HG02970 (cell line): ENCODE results near the gene CHCHD1.
"Not testable (repeated sequence)": the region's sequence is repeated elsewhere in the genome, so short reads cannot be mapped to it uniquely, and the experiment has no call there.

Experiments
- ATAC-seq: cut with Tn5 transposase; IDR thresholded peaks from one replicate; pipeline ENCODE4 v1.9.1; 2021; ENCODE audit warnings: mild to moderate bottlenecking, moderate library complexity, moderate number of reproducible peaks; ENCODE audit not compliant: unreplicated experiment, low FRiP score

CHCHD1 gene

DNA sequence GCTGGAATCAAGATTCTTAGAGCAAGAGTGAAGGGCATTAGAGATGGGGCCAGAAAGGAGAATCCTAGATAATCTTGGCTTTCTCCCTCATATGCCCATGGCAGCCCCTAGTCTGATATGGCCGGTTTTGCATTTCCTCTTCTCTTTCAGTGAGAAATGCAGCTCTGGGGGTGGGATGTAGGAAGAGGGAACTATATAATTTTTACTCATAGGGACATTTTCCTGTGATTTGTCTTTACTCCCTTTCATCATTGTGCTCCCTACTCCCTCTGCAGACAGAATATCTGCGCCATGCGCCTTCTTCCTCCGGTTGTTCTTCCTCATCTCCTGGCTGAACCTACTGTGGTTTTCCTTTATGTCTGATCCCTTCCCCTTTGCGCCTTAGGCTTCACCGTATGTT, 16.8 kb upstream of the CHCHD1 start:
- no peak for ATAC-seq

DNA sequence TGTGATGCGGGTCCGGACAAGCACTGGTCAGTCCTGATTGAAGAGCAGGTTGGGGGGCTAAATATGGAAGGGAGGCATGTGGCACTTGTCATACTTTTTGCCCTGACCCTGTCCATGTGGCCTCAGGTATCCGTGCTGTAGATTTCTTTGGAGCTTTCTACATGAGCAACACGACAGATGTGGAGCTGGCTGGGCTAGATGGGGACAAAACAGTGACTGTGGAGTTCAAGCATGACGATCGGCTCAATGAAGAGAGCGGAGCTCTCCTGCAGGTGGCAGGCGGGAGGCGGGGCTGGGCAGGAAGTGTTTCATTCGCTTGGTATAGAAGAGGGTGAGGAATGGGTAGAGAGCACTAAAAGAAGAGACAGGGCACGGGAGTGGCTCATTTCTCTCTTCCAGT, 13.0 kb upstream of the CHCHD1 start:
- ATAC-seq = no peak

DNA sequence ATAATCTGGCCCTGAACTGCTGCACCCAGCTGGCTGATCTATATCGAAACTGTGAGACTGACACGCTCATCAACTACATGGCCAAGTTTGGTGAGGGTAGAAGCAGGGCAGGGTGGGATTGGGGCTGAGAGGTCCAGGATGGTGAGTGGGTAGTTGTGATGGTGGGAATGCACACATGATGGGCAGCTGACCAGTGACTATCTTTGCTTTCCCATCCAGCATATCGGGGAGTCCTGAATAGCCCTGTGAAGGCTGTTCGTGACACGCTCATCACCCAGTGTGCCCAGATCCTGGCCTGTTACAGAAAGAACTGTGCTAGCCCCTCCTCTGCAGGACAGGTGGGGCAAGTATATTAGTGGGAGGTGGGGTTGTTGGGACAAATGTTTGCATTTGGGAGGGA, 12.5 kb upstream of the CHCHD1 start:
- no peak for ATAC-seq

DNA sequence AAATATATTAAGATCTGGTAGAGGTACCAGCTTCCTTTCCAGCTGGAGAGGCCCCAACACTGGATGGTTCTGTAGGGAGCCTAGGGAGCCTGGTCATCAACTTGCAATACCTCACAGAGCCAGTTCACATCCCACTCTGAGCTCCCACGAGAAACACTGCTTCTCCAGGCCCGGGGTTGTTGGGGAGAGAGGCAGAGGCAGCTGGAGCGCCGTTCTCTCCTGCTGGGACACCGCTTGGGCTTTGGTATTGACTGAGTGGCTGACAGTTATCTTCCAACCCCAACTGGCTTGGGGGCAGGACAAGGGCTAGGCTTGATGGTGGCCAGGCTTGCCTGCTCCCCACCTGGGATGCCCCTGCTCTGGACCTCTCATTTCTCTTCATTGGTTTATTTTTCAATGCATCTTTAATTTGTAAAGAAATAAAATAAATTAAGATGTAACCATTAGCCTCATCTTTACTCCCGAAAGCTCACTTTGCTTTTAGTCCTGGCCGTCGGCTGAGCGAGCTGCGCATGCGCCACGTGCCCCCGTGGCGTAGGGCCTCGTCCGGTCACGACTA, 10.0 kb upstream of the CHCHD1 start:
- peak; percentile 45 for ATAC-seq

DNA sequence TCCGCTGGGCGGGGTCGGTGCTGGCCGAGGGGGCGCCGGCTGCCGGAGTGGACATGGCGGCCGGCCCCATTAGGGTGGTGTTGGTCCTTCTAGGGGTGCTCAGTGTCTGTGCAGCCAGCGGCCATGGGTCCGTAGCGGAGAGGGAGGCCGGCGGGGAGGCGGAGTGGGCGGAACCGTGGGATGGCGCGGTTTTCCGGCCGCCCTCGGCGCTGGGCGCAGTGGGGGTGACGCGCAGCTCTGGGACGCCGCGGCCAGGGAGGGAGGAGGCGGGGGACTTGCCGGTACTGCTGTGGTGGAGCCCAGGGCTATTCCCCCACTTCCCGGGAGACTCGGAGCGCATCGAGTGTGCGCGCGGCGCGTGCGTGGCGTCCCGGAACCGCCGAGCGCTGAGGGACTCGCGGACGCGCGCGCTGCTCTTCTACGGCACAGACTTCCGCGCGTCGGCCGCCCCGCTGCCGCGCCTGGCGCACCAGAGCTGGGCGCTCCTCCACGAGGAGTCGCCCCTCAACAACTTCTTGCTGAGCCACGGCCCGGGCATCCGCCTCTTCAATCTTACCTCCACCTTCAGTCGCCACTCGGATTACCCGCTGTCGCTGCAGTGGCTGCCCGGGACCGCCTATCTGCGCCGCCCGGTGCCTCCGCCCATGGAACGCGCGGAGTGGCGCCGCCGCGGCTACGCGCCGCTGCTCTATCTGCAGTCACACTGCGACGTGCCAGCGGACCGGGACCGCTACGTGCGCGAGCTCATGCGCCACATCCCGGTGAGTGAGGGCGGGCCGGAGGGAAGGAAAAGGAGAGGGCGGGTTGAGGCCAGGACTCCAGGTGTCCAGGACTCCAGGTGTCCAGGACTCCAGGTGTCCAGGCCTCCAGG, 9.3 kb upstream of the CHCHD1 start:
- ATAC-seq = peak; percentile 48

DNA sequence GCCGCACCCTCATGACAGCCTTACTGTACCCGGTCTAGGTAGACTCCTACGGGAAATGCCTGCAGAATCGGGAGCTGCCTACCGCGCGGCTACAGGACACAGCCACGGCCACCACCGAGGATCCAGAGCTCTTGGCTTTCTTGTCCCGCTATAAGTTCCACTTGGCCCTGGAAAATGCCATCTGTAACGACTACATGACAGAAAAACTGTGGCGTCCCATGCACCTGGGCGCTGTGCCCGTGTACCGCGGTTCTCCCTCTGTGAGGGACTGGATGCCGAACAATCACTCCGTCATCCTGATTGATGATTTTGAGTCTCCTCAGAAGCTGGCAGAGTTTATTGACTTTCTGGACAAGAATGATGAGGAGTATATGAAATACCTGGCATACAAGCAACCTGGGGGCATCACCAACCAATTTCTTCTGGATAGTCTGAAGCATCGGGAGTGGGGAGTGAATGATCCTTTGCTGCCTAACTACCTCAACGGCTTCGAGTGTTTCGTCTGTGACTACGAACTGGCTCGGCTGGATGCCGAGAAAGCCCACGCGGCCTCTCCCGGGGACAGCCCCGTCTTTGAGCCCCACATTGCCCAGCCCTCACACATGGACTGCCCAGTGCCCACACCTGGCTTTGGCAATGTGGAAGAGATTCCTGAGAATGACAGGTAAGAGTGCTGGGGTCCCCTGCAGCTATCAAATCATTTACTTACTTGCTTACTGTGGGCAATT, 8.5 kb upstream of the CHCHD1 start:
- ATAC-seq = no peak

DNA sequence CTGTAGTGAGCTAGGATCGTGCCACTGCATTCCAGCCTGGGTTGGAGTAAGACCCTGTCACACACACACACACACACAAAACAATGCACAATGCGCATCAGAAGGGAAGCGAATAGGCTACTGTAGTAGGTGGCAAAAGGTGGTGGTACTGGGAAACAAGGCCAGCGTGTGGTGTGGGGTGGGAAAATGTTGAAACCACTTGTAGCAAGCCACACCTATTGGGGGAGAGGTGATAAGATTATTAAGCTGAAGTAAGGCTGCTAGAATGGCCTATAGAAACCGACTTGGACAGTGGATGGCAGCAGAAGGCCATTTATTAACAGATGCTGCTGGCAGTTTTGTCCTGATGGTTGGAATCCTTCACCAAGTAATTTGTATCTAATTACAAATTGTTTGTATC, 7.2 kb upstream of the CHCHD1 start:
- no peak for ATAC-seq

DNA sequence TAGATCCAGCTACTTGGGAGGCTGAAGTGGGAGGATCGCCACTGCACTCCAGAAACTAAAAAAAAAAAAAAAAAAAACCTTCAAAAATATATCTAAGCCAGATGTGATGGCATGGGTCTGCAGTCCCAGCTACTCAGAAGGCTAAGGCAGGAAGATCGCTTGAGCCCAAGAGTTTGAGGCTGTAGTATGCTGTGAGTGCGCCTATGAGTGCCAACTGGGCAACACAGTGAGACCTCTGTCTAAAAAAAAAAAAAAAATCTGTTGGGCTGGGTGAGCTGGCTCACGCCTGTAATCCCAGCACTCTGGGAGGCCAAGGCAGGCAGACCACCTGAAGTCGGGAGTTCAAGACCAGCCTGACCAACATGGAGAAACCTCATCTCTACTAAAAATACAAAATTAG, 2.8 kb upstream of the CHCHD1 start:
- no peak for ATAC-seq

DNA sequence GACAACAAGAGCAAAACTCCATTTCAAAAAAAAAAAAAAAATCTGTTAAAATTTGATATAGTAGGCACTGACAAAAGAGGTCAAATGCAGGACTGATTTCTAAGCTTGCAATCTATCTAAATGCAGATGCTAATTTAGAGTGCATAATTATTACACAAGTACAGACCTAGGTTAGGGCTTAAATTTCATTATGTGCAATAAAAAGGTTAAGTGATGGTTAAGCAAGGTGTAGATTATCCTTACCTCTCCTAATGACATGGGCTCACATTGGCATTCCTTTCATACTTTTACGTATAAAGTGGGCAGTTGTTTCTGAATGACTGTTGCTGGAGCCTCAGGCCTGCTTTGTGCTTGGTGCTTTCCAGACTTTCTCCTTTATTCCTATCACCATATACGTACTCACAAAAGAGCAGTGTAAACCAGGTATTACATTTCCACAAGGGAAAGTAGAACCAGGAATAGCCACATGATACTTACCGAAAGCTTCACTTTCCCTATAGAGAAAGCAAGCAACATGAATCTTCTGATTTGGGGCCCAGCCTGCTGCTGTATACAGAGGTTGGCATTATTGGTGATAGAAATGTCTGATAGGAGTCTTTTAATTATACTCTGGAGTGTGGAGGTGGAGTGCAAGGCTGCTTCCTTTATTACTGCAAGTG, 2.2 kb upstream of the CHCHD1 start:
- ATAC-seq = no peak

DNA sequence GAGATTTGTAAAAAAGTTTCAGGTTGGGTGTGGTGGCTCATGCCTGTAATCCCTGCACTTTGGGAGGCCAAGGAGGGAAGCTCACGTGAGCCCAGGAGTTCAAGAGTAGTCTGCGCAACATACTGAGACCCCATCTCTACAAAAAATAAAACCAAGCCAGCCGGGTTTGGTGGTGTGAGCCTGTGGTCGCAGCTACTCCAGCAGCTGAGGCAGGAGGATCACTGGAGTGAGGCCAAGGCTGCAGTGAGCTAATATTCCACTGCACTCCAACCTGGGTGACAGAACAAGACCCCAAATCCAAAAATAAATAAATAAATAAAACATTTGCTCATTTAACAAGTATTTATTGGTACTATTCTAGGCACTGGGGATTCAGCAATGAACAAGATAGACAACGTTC, 1.5 kb upstream of the CHCHD1 start:
- no peak for ATAC-seq

DNA sequence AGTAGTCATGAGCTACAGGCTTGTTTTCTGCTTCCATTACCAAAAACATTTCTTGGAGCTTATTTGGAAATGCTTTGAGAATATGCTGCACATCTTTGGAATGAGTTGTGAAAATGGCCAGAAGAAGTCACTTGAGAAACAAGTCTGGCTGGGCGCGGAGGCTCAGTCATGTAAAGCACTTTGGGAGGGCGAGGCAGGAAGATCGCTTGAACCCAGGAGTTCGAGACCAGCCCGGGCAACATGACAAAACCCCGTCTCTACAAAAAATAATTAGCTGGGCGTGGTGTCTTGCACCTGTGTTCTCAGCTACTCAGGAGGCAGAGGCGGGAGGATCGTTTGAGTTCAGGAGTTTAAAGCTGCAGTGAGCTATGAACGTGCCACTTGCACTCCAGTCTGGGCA, 882 bp upstream of the CHCHD1 start:
- ATAC-seq = no peak

DNA sequence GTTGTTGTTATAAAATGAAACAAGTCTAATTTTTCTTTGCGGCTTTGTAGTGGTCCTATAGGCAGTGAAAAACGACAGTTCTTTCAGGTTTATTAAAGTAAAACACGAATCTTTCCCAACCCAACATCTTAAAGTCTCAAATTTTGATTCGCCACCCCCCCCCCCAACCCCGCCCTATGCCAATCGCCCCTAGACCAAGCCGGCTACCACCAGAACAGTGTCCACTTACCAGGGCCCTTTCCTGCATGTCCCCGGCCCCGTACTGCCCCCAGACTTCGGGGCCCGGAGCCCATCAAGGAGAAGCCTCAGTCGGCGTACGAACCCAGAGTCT, 335 bp upstream of the CHCHD1 start:
- ATAC-seq = peak; percentile 5

DNA sequence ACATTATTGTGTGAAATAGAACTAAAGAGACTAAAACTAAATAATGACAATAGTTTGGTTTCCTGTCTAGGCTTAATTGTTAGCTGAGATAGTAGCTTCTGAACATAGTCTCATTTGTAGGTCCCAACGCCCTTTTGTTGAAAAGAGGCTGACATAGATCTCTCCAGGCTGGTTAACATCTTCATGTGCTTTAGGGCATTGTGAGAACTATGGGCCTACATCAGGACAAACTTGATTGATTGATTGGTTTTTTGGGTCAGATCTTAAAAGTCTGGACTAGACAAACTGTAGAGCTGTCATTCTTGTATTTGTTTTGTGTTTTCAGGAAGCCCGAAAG, 869 bp downstream of the CHCHD1 start:
- no peak for ATAC-seq

DNA sequence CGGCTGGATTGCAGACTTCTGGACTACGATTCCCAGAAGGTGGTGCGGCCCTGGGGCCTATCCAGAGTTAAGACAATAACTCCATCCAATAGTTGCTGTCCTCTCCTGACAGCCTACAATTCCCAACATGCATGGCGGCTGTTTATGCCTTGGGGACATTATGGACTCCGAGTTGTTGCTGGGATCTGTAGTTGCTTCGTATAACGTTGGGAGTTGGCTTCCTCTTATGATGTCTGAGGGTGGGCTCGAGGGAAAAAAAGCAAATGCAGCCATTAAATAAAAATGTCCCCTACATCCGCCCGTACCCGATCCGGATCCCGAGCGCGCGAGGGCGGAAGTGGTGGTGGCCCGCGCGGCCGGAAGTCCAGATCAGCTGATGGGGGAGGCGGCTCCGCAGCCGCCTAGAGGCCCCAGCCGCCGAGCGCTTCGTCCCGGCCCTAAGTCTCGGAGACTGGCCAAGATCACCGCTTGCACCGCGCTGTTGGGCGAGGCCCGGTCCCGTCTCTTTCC, 3.4 kb downstream of the CHCHD1 start, which contains the start of gene ZSWIM8:
TSS of gene ZSWIM8 (plus strand) at position 396 of the 510 bp plus-strand sequence. CDS start 273 bp downstream, outside the sequence.
- peak; percentile 61 for ATAC-seq

DNA sequence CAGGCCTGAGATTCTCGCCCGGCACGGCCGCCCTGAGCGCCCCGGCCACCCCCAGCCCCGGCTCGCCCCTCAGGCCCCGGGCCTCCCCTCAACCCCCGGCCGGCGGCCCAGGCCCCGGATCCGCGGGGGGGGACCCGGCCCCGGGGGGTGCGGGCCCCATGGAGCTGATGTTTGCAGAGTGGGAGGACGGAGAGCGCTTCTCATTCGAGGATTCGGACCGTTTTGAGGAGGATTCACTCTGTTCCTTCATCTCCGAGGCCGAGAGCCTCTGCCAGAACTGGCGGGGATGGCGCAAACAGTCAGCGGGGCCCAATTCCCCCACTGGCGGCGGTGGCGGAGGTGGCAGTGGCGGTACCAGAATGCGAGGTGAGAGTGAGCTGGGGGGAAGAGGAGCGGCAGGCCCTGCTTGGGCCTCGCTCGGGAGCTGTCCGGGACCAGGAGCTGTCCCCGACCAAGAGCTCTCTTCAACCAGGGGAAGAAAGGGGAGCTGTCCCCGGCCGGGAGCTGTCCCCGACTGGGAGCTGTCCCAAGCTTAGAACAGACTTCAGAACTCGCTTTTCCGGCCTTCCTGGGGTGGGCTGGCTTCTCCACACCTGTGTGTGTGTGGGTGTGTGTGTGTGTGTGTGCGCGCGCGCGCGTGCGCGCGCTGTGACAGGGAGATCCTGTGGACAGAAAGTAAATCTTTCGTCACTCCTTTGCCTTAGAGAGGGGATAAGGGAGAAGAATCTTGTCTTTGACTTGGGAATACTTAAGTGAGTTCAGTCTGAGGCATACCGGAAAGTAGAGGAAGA, 4.1 kb downstream of the CHCHD1 start:
- peak; percentile 18 for ATAC-seq

DNA sequence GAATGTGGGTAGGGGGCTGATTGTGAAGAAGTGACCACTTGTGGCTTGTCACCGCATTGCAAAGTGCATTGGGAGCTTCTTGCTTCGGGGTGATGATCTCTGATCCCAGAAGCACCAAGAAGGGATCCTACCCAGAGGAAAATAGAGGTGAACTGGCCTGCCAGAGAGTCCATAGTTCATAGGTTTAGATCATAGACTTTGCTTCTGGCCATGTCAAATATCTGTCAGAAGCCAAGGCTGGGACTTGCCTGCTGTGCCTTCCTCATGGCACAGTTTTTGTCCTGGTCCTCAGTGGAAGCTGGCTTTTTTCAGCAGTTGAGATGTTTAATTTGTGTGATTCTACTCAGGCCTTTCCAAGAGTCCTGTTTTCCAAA, 4.7 kb downstream of the CHCHD1 start:
- ATAC-seq = no peak

DNA sequence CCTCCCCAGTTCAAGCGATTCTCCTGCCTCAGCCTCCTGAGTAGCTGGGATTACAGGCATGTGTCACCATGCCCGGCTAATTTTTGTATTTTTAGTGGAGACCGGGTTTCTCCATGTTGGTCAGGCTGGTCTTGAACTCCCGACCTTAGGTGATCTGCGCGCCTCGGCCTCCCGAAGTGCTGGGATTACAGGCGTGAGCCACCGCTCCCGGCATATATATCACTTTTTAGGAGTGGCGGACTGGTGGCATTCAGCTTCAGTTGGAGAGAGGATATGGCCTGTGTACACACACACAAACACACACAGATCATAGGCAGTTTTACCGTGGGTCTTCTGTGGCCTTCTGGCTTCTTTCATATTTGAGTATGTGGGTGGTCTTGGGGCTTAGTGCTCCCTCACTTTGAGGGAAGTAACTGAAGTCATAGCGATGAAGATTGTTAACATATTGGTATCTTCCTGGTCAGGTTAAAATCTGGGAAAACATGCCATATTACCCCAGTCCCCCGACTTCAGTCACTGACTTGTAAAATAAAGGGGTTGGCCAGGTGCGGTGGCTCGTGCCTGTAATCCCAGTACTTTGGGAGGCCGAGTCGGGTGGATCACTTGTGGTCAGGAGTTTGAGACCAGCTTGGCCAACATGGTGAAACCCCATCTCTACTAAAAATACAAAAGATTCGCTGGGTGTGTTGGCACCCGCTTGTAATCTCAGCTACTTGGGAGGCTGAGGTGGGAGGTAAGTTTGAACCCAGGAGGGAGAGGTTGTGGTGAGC, 5.4 kb downstream of the CHCHD1 start:
- ATAC-seq = not testable (repeated sequence)

DNA sequence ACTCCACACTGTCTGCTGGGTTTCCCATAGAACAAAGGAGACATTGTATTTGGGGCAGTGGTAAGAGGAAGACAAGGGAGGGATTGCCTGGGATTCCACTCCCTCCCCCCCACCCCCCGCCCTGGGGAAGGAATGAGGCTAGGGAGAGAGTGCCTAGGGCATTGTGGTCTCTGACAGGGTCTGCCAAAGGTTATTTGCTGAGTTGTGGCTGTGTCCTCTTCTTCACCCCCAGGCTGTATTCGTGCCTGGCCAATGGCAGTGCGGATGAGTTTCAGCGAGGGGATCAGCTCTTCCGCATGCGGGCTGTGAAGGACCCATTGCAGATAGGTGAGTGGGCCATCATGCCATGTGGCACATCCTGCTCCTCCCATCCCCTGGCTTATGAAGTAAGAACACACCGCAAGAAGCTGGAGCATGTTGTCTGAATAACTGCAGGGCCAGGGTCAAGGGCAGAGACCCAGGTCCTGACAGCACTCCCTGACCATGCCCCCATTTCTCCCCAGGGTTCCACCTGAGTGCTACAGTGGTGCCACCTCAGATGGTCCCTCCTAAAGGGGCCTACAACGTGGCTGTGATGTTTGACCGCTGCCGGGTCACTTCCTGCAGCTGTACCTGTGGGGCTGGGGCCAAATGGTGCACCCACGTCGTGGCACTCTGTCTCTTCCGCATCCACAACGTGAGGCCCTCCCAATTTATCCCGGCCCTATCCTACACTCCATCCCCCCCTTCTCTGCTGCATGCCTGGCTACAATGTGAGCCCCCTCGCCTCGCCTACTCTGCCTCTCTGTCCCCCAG, 7.2 kb downstream of the CHCHD1 start:
- no peak for ATAC-seq

DNA sequence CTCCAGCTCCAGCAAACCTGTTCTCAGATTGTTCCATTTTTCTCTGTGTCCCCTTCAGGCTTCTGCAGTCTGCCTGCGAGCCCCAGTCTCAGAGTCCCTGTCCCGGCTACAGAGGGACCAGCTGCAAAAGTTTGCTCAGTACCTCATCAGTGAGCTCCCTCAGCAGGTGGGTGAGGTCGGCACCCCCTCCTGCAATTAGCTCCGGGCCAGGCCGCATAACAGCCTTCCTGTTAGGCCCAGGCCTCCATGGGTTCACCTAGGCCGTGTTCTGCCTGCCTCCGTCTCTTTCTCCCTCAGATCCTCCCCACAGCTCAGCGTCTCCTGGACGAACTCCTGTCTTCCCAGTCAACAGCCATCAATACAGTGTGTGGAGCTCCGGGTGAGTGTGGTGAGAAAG, 7.8 kb downstream of the CHCHD1 start:
- no peak for ATAC-seq
